ENCODE measurements around the gene GON7.
"Not testable (repeated sequence)": the region's sequence is repeated elsewhere in the genome, so short reads cannot be mapped to it uniquely, and the experiment has no call there.

Gene GON7

DNA sequence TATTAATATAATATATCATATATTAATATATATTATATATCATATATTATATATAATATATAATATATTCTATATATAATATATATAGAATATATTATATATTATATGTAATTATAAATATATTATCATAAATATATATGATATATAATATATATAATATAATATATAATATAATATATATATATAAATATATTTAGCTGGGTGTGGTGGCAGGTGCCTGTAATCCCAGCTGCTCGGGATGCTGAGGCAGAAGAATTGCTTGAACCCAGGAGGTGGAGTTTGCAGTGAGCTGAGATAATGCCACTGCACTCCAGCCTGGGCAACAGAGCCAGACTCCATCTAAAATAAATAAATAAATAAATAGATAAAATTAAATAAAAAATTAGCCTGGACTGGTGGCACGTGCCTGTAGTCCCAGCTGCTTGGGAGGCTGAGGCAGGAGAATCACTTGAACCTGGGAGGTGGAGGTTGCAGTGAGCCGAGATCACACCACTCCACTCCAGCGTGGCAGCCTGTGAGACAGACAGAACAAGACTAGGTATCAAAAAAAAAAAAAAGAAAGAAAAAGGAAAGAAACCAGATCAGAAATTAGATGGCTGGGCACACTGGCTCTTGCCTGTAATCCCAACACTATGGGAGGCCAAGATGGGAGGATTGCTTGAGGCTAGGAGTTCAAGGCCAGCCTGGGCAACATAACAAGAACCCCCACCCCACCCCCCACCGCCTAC lies 47.1 kb downstream of the GON7 start:
- FAIRE-seq; DNase-seq (ENCODE audit: low spot score): not testable (repeated sequence)

DNA sequence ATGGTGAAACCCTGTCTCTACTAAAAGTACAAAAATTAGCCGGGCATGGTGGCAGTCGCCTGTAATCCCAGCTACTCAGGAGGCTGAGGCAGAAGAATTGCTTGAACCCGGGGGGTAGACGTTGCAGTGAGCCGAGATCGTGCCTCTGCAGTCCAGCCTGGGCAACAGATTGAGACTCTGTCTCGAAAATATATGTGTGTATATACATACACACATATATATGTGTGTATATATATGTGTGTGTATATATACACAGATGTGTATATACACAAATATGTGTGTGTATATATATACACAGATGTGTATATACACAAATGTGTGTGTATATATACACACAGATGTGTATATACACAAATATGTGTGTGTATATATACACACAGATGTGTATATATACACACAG lies 48.5 kb downstream of the GON7 start:
- DNase-seq (ENCODE audit: low spot score); FAIRE-seq: not testable (repeated sequence)

DNA sequence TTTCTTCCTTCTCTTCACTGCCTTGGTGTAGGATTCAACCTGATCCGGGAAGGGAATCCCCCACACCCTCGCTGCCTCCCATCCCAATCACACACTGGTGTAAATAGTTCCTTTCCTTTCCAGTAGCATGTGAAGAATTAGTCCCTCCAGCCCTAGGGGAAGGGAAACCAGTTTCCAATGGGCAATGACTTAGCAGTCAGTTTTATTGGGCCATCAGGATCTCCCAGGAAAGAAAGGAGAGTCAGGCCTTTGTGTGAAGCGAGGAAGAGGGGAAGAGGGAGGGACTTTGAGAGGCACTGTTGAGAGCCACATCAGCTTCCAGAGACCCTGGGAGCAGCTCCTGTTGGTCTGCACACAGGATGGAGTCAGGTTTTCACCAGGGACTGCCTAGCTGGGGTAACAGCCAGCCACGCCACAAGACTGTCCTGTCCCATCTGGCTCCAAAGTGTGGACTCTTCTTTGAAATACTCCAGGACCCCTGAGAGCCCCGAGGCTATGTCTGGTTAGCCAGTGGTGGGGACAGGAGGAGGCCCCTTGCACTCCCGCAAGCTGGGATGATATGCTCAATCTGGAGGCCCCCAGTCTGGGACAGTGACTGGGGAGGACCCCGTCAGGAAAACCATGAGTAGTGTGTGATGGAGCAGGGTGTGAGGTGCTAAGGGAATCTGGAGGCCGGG lies 50.0 kb downstream of the GON7 start:
- no peak for FAIRE-seq
- DNase-seq (ENCODE audit: low spot score) = no peak

DNA sequence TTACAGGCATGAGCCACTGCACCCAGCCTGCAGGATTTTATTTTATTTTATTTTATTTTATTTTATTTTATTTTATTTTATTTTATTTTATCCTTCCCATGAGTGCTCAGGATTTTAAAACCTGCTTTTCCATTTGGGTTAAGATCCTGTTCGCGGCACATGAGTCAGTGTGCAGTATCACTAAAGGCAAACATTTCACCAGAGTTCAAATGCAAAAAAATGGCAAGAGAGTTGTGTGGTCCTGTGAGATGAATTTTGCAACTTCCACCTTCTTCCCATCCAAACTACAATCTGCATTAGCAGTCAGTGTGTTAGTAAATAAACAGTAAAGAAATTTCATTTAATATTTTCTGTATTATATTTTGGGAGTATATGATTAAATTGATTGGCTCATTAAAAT lies 51.2 kb downstream of the GON7 start:
- FAIRE-seq (no peak), DNase-seq (ENCODE audit: low spot score) (no peak)

DNA sequence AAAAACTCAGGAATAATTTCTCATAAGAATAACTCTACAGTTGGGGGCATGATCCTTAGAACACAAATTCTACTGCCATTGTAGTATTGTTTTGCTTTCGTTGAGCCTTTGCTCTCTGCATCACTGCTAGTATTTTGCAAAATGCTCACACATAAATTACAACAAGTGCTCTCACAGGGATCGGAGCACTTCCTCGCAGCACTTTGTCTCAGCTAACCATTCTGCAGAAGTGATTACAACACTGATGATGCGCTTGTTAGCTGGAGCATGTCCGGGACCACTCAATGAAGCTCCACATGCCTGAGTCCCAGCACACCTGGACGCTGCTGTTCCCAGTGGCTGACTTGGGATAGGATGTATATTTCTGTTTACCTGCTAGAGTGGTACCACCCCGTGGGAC lies 53.7 kb downstream of the GON7 start:
- FAIRE-seq (no peak), DNase-seq (ENCODE audit: low spot score) (no peak)
